Measurements from ENCODE around the gene NOL9.

NOL9 gene

GRCh38 chr1:6509220-6509918 lies 44.9 kb downstream of the NOL9 start:
- Histone ChIP-seq H3K9me3 (no peaks in the 10 kb centered on the region), H3K27me3 (no peaks in the 10 kb centered on the region), H3K36me3 (no peaks in the 10 kb centered on the region), H3K4me3 (ENCODE audit: low read depth, low read length) (no peak overlapping the region), H3K4me1 (peaks cover 34% of the 10 kb centered on the region)
- DNase-seq, result no peak
- TF ChIP-seq CTCF (IDR thresholded peaks at IDR 0.05; ENCODE audit: low read depth, low read length), result no peak

GRCh38 chr1:6508816-6509189 lies 45.5 kb downstream of the NOL9 start:
- H3K27me3 ChIP-seq, result no peaks in the 10 kb centered on the region
- H3K36me3 ChIP-seq, result no peaks in the 10 kb centered on the region
- no peak overlapping the region for H3K4me3 ChIP-seq (ENCODE audit: low read depth, low read length)
- H3K9me3 ChIP-seq, result no peaks in the 10 kb centered on the region
- no peak for TF ChIP-seq CTCF (IDR thresholded peaks at IDR 0.05; ENCODE audit: low read depth, low read length)
- H3K4me1 ChIP-seq, result peaks cover 34% of the 10 kb centered on the region
- DNase-seq, result no peak

- Histone ChIP-seq H3K4me3 (ENCODE audit: low read depth, low read length) (no peak overlapping the region), H3K9me3 (no peaks in the 10 kb centered on the region), H3K4me1 (peaks cover 34% of the 10 kb centered on the region), H3K36me3 (no peaks in the 10 kb centered on the region), H3K27me3 (no peaks in the 10 kb centered on the region)
- no peak for TF ChIP-seq CTCF (IDR thresholded peaks at IDR 0.05; ENCODE audit: low read depth, low read length)
- DNase-seq, result no peak
These were observed 46.0 kb downstream of the NOL9 start for GRCh38 chr1:6508154-6508815.

- H3K9me3 ChIP-seq, result no peaks in the 10 kb centered on the region
- H3K4me1 ChIP-seq, result peaks cover 34% of the 10 kb centered on the region
- no peak overlapping the region for H3K4me3 ChIP-seq (ENCODE audit: low read depth, low read length)
- TF ChIP-seq CTCF (IDR thresholded peaks at IDR 0.05; ENCODE audit: low read depth, low read length), result no peak
- DNase-seq, result peak; percentile 35
- H3K36me3 ChIP-seq, result no peaks in the 10 kb centered on the region
- H3K27me3 ChIP-seq, result no peaks in the 10 kb centered on the region
These were observed 46.8 kb downstream of the NOL9 start for GRCh38 chr1:6507461-6507911.

GRCh38 chr1:6507037-6507428 lies 47.3 kb downstream of the NOL9 start:
- Histone ChIP-seq H3K9me3 (no peaks in the 10 kb centered on the region), H3K27me3 (no peaks in the 10 kb centered on the region), H3K4me1 (peaks cover 35% of the 10 kb centered on the region), H3K4me3 (ENCODE audit: low read depth, low read length) (no peak overlapping the region), H3K36me3 (no peaks in the 10 kb centered on the region)
- no peak for DNase-seq
- no peak for TF ChIP-seq CTCF (IDR thresholded peaks at IDR 0.05; ENCODE audit: low read depth, low read length)
